ENCODE measurements around the gene SLC7A14.

DNA sequence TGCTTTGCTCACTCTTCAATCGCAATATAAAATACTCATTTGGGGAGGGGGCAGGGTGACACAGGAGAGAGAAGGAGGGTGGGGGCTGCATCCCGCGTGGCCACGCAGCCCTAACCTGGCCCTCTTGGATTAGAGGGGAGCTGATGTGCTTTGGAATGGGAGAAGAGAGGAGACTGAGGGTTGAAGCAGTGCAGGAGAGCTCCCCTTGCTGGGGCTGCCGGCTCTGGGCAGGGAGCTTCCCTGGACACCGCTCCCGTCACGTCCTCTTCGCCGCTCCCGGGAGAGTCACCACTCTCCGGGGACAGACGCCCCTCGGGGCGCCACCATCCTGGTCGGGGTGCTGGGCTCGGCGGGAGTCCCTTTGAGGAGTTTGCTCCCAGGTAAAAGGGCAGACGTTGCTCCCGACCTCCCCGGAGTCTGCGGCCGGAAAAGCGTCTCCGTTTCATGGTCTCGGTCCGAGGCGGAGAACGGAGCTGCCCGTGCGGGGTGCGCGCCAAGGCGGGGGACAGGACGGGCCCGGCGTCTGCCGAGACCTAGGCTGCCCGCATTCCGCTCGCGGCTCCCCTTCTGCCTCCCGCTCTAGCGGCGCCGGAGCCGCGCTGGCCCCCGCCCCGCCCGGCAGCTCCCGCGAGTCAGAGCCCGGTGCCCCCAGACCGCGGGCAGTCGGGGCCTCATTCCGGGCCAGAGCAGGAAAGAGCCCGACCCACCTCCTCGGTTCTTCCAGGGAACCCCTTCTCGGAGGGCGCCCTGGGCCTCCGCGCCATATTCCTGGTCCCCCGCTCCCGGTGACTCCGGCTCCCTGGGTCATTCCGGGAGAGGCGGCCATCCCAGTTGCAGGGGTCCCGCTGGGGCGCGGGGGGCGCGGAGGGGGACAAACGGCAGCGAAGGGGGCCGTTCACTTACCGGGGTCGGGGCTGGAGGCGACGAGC lies 603 bp downstream of the SLC7A14 start:
- TF ChIP-seq FOXP2 (optimal IDR thresholded peaks at IDR 0.05; ENCODE audit: borderline replicate concordance, extremely low read depth, extremely low read length, insufficient read depth) (no peak), POLR2AphosphoS5 (IDR thresholded peaks at IDR 0.05; ENCODE audit: low read depth, low read length) (no peak)

Measured in PFSK-1 (cell line).